Measurements from ENCODE around the gene MTRR. TPM values are rescaled to one million over a fixed set of nuclear protein-coding genes. Genes with fewer than 3 reads are reported as not detected.

Gene MTRR
- total and polyA plus RNA-seq, 2 of the 8 experiments (the other 6 are each of a cell fraction or from before 2014, with no cell fraction given): 36.4 to 53.8 TPM

GRCh38 chr5:7910738-7911428 is 41.9 kb downstream of the MTRR start:
- no peak overlapping the region for H3K56ac ChIP-seq (replicated peaks; ENCODE audit: insufficient read length, low read depth, low read length)
- no peak overlapping the region for H3K4ac ChIP-seq (replicated peaks; ENCODE audit: insufficient read length, low read depth, low read length)
- no peak overlapping the region for H3K23ac ChIP-seq (ENCODE audit: insufficient read length)
- DNase-seq (ENCODE audit: low read depth in 1 of 2, low spot score in 2 of 2) (no peak), FAIRE-seq (no peak)
- peaks cover 0 to 11% of the 10 kb centered on the region in 2 experiments; a peak in 2 of 4 replicates for H3K9me3 ChIP-seq (ENCODE audit: insufficient read depth in 2 of 2, low read depth in 1 of 2, low read length in 1 of 2)
- H4K8ac ChIP-seq (ENCODE audit: extremely low read depth, insufficient read depth, low read length): no peak overlapping the region
- 95% methylated on average over 2 of the region's 2 CpGs; no CpG with 5 or more reads in 1 of the 2 experiments for WGBS, 2 experiments (ENCODE audit: extremely low coverage in 1 of 2, insufficient coverage in 1 of 2, insufficient read length in 1 of 2, insufficient replicate concordance in 2 of 2, low coverage in 1 of 2, low lambda C conversion rate in 2 of 2, missing lambda C conversion rate in 1 of 2)
- no peaks in the 10 kb centered on the region for H3K23me2 ChIP-seq (ENCODE audit: low read depth, low read length)
- H3K27me3 ChIP-seq (replicated peaks in 1 of 4; ENCODE audit: control insufficient read depth in 3 of 4, extremely low read depth in 1 of 4, insufficient read depth in 3 of 4, low read length in 3 of 4): no peaks in the 10 kb centered on the region
- H3K4me1 ChIP-seq (replicated peaks in 1 of 4; ENCODE audit: control insufficient read depth in 3 of 4, insufficient read depth in 4 of 4, low read length in 3 of 4): no peaks in the 10 kb centered on the region
- H3K79me2 ChIP-seq (ENCODE audit: control insufficient read depth in 1 of 2, insufficient read depth in 2 of 2, low read length in 2 of 2): no peaks in the 10 kb centered on the region
- no peak overlapping the region for H2BK12ac ChIP-seq (ENCODE audit: low read depth, low read length)
- POLR2A ChIA-PET (ENCODE audit: partially characterized antibody): interaction anchor here (1.2 kb wide), 1 partner anchor 157 kb away, joined by 3 read pairs; no protein-coding TSS in a partner anchor
- H2BK120ac ChIP-seq (replicated peaks; ENCODE audit: low read depth, low read length): no peak overlapping the region
- peaks cover 0 to 5% (median 2%) of the 10 kb centered on the region in 4 experiments; a peak in 5 of 8 replicates for H3K36me3 ChIP-seq (ENCODE audit: control insufficient read depth in 2 of 4, insufficient read depth in 4 of 4, low read length in 3 of 4)
- no peak overlapping the region for H3K14ac ChIP-seq (ENCODE audit: insufficient read length)
- no peak overlapping the region for H2BK20ac ChIP-seq (ENCODE audit: low read length)
- no peak overlapping the region for H3K9ac ChIP-seq (replicated peaks in 1 of 4; ENCODE audit: extremely low read depth in 1 of 4, low read depth in 3 of 4, low read length in 3 of 4)
- H2AFZ ChIP-seq (ENCODE audit: low read length): no peak overlapping the region
- no peak overlapping the region for H3K27ac ChIP-seq (ENCODE audit: low read depth, low read length)
- H3K4me3 ChIP-seq (ENCODE audit: extremely low read depth in 1 of 4, insufficient read depth in 2 of 4, low read depth in 3 of 4, low read length in 4 of 4): no peak overlapping the region
- no peak overlapping the region for H2BK5ac ChIP-seq (ENCODE audit: low read depth, low read length)
- no peak overlapping the region for H2BK15ac ChIP-seq (ENCODE audit: low read length)
- CTCF ChIA-PET (ENCODE audit: partially characterized antibody): interaction anchor here (0.6 to 1.4 kb wide), 4 partner anchors 15 to 286 kb away, joined by 3 to 4 read pairs (median 3); no protein-coding TSS in a partner anchor
- no peaks in the 10 kb centered on the region for H4K20me1 ChIP-seq (replicated peaks in 1 of 2; ENCODE audit: control insufficient read depth in 1 of 2, insufficient read depth in 2 of 2, low read length in 2 of 2)
- H3K79me1 ChIP-seq (ENCODE audit: low read depth, low read length): no peaks in the 10 kb centered on the region
- H3K4me2 ChIP-seq (ENCODE audit: insufficient read depth in 1 of 2, low read depth in 2 of 2, low read length in 2 of 2): no peak overlapping the region
- H4K91ac ChIP-seq (replicated peaks; ENCODE audit: insufficient read length, low read length): no peak overlapping the region
- H2AK5ac ChIP-seq (ENCODE audit: low read depth, low read length): no peak overlapping the region
- H3K18ac ChIP-seq (ENCODE audit: extremely low read depth, low read length): no peak overlapping the region
- H4K5ac ChIP-seq (ENCODE audit: insufficient read length, low read depth, low read length): no peak overlapping the region
- TF ChIP-seq GTF2F1 (IDR thresholded peaks at IDR 0.05; ENCODE audit: borderline replicate concordance, low read depth, low read length) (no peak), JUND (IDR thresholded peaks at IDR 0.05; ENCODE audit: low read length) (no peak), CHD2 (IDR thresholded peaks at IDR 0.05; ENCODE audit: low read length) (no peak), ZNF274 (IDR thresholded peaks at IDR 0.05; ENCODE audit: borderline replicate concordance, extremely low read depth, low read length) (no peak), ATF2 (IDR thresholded peaks at IDR 0.05; ENCODE audit: low read length) (no peak), CTBP2 (IDR thresholded peaks at IDR 0.05; ENCODE audit: borderline replicate concordance, insufficient read depth, insufficient read length, low read length) (no peak), POLR2AphosphoS5 (IDR thresholded peaks at IDR 0.05; ENCODE audit: low read depth, low read length) (no peak), TAF1 (IDR thresholded peaks at IDR 0.05; ENCODE audit: low read depth, low read length) (no peak), CEBPB (IDR thresholded peaks at IDR 0.05; ENCODE audit: low read depth, low read length) (no peak), JUN (IDR thresholded peaks at IDR 0.05; ENCODE audit: low read depth, low read length) (no peak), GABPA (IDR thresholded peaks at IDR 0.05; ENCODE audit: borderline replicate concordance, insufficient read depth, low read length) (no peak)

All from H1 (cell line).